ENCODE data around the gene USP47. TPM values are rescaled to one million over a fixed set of nuclear protein-coding genes. Genes with fewer than 3 reads are reported as not detected.

USP47 gene
- total and polyA plus RNA-seq, 2 of the 13 experiments (the other 11 are each of a cell fraction or from before 2014, with no cell fraction given), result 12.2 to 52.7 TPM

DNA sequence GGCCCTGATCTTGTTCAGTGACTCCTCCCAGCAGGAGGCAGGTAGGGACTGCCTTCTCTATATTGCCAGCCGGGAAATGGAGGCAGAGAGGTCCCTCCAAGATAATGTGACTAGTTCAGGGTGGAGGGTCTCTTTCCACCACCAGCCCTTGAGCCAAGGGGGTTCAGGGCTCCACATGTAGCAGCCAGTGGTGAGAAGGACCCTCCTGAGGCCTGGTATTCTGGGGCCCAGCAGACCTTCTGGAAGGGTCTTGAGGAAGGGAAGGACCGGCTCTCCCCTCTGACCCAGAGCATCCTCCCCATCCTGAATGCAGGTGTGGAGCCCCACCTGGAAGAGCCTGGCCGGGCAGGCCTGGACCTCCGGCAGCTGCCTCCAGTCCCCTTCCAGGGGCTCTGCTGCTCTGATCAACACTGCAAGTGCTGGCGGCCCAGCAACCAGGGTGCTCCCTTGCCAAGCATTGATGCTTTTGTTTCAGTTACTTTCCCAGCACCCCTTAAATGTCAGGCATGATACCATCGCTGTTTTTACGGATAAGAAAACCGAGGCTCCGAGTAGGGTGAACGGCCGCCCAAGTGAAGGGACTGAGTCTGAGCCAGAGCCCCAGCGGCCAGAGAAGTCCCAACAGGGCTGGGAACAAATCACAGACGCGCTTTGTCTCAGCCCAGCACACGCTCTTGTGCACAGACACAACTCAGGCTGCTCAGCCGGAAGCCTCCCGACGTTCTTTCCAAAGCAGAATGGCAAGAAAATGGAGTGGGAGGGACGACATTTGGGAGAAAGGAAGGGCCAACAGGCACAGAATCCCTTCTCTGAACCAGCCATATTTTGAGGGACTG lies 127.8 kb downstream of the USP47 start:
- H3K4me3 ChIP-seq (replicated peaks in 1 of 3; ENCODE audit: insufficient read depth in 1 of 3, low read depth in 2 of 3, low read length in 3 of 3), result no peak overlapping the region
- ChIA-PET CTCF (ENCODE audit: low intra/inter-chr PET ratio, low total read pairs) (no interaction called here), POLR2A (no interaction called here)
- intact Hi-C loops (cut with micrococcal nuclease; ENCODE audit: unreplicated experiment), result no loop called here
- TF ChIP-seq TEF (CRISPR knock-in tag; IDR thresholded peaks at IDR 0.05) (no peak), ZNF263 (CRISPR knock-in tag; IDR thresholded peaks at IDR 0.05) (0 out of 2 replicates have a peak, but pooled peaks have one; percentile 24), ZNF335 (CRISPR knock-in tag; IDR thresholded peaks at IDR 0.05) (no peak), NPAS2 (CRISPR knock-in tag; IDR thresholded peaks at IDR 0.05; ENCODE audit: borderline replicate concordance) (no peak), EHMT2 (IDR thresholded peaks at IDR 0.05; ENCODE audit: borderline replicate concordance, low read depth, low read length) (no peak), RXRA (CRISPR knock-in tag; IDR thresholded peaks at IDR 0.05) (no peak), MEF2D (CRISPR knock-in tag; IDR thresholded peaks at IDR 0.05) (no peak), ZNF281 (CRISPR knock-in tag; IDR thresholded peaks at IDR 0.05; ENCODE audit: borderline replicate concordance) (no peak)
- TF ChIP-seq, protein P1, sequence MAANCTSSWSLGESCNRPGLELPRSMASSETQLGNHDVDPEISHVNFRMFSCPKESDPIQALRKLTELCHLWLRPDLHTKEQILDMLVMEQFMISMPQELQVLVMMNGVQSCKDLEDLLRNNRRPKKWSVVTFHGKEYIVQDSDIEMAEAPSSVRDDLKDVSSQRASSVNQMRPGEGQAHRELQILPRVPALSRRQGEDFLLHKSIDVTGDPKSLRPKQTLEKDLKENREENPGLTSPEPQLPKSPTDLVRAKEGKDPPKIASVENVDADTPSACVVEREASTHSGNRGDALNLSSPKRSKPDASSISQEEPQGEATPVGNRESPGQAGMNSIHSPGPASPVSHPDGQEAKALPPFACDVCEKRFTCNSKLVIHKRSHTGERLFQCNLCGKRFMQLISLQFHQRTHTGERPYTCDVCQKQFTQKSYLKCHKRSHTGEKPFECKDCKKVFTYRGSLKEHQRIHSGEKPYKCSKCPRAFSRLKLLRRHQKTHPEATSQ (CRISPR knock-in tag; IDR thresholded peaks at IDR 0.05; ENCODE audit: borderline replicate concordance), result no peak
- DNase-seq (ENCODE audit: low spot score) (no peak), ATAC-seq (no peak), FAIRE-seq (no peak)
- no peak overlapping the region for H3K9ac ChIP-seq (ENCODE audit: insufficient read depth, low read depth, low read length)
- H4K20me1 ChIP-seq (ENCODE audit: insufficient read depth, low read length), result no peaks in the 10 kb centered on the region
- BruUV-seq (replicated peaks), result no TSS peak
- in situ Hi-C loops (cut with HindIII; ENCODE audit: extremely low pct_ligation_motif_present, low pct_unique_long_range_greater_than_20kb), result no loop called here
- H3K36me3 ChIP-seq (replicated peaks in 1 of 2; ENCODE audit: control insufficient read depth in 1 of 2, insufficient read depth in 2 of 2, low read length in 2 of 2), result no peaks in the 10 kb centered on the region
- H3K27me3 ChIP-seq (ENCODE audit: control insufficient read depth in 1 of 2, insufficient read depth in 2 of 2, low read length in 2 of 2), result peaks cover 5 to 32% of the 10 kb centered on the region in 2 experiments; a peak in 2 of 5 replicates
- no peaks in the 10 kb centered on the region for H3K79me2 ChIP-seq (ENCODE audit: insufficient read depth, low read length)
- no peak overlapping the region for H2AFZ ChIP-seq (ENCODE audit: low read length)
- H3K4me1 ChIP-seq (ENCODE audit: insufficient read depth, low read length), result peaks cover 6% of the 10 kb centered on the region; the same call in 1 of the 2 replicates
- no peak overlapping the region for H3K4me2 ChIP-seq (ENCODE audit: low read depth, low read length)
- no peak overlapping the region for H3K27ac ChIP-seq (ENCODE audit: extremely low read length, insufficient read depth, low read length)
- WGBS (ENCODE audit: low lambda C conversion rate), result 71% methylated on average over 14 of the region's 19 CpGs
- no peaks in the 10 kb centered on the region for H3K9me3 ChIP-seq (ENCODE audit: low read length)
